Lower leg skin (tissue), 3 donors: ENCODE results near the gene CMC1.

Experiments used
- POLR2A ChIP-seq, 2 donors: fragments of 450-650 bp; IDR thresholded peaks; one replicate each; pipeline ENCODE4 v1.6.1; 2016 to 2017; ENCODE audit warnings: antibody characterized with exemption in 2 of 2, mild to moderate bottlenecking in 1 of 2, moderate library complexity in 1 of 2
- TF ChIP-seq, protein P1 (sequence below), 3 donors: fragments of 450-650 bp; IDR thresholded peaks; one replicate each; pipeline ENCODE4 v1.5.1; 2016; ENCODE audit warnings: antibody characterized with exemption in 3 of 3, mild to moderate bottlenecking in 3 of 3, moderate library complexity in 2 of 3

DNA sequence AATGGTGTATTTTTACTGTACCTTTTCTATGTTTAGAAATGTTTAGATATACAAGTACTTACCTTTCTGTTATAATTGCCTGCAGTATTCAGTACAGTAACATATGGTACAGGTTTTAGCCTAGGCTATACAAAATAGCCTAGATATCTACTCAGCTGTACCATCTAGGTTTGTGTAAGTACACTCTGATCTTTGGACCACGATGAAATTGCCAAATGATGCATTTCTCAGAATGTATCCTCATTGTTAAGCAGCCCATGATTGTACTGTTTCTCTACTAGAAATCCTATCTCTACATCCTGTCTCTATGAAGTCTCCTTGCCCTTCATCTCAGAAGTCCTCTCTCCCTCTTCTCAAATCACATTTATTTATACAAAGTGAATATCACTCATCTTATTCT is 74.3 kb downstream of the CMC1 start:
- TF ChIP-seq, protein P1, sequence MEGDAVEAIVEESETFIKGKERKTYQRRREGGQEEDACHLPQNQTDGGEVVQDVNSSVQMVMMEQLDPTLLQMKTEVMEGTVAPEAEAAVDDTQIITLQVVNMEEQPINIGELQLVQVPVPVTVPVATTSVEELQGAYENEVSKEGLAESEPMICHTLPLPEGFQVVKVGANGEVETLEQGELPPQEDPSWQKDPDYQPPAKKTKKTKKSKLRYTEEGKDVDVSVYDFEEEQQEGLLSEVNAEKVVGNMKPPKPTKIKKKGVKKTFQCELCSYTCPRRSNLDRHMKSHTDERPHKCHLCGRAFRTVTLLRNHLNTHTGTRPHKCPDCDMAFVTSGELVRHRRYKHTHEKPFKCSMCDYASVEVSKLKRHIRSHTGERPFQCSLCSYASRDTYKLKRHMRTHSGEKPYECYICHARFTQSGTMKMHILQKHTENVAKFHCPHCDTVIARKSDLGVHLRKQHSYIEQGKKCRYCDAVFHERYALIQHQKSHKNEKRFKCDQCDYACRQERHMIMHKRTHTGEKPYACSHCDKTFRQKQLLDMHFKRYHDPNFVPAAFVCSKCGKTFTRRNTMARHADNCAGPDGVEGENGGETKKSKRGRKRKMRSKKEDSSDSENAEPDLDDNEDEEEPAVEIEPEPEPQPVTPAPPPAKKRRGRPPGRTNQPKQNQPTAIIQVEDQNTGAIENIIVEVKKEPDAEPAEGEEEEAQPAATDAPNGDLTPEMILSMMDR (IDR thresholded peaks at IDR 0.05): no peak
- TF ChIP-seq POLR2A (IDR thresholded peaks at IDR 0.05): no peak
